Globus pallidus (tissue), 1 donor: Measurements from ENCODE around the gene MBD5.

Experiments used
- DNase-seq: peaks from one replicate; pipeline ENCODE4 v3.0.0-alpha.2; 2015; ENCODE audit warnings: low spot score

Gene MBD5

DNA sequence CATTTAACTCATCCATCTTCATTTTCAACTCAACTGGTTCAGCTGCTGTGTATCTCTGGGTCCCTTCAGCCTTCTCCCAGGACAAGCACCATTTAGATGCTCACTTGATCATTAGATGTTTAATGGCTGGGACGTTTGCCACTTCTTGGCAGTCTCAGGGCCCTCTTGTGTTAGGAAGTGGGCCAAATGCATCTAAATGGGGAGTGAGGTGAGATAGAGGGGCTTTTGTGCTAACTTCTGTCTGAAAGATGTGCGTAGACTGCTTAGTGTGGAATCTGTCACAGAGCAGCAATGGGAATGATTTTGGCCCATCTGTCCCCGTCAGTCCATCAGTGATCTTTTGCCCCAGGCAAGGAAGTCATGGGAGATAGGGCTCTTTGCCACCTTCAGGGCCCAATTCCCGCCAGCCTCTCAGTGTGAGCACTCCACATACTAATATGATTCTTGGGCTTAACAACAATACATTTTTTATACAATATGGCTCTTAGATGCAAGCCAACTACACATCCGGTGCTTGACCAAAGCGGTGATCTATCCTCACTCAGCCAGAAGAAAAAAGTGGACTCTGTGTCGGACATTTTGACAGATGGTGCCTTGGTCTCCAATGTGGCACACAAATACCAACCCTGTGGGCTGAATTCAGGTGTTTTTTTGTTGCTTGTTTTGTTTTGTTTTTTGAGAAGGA, 528.0 kb downstream of the MBD5 start:
- DNase-seq = no peak

- no peak for DNase-seq
Observed at GRCh38 chr2:148552675-148553331, 531.9 kb downstream of the MBD5 start.

- DNase-seq = no peak
Observed at GRCh38 chr2:148553332-148553887, 532.5 kb downstream of the MBD5 start.

GRCh38 chr2:148554459-148555247, 533.8 kb downstream of the MBD5 start:
- DNase-seq = no peak

DNA sequence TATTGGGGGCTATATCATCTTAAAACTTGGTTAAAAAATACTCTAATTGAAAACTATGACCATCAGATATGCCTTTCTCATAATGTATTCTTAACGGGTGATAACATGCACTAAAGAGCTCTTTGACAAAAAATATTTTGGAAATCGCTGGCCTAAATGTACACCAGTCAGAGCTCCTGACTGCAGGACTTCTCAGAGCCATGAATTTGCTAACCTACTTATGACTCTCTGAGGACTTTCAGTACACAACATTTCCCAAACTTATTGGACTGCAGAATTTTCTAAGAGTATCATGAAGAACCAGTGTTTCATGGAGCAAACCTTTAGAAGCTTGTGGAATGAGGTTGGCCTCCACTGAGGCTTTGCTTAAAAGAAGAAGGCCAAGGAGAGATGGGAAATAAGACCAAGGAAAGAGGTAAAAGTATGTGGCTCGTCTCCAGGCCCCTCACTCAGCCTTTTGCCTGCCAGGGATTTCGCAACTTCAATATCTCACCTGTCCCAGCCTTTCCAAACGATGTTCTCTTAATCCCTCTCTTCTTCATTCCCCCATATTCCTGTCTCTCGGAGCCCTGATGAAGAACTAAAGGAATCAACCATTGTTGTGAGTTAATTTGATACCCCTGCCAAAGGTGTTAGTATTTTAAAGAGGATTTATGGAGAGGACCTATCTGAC, 534.9 kb downstream of the MBD5 start:
- no peak for DNase-seq

DNA sequence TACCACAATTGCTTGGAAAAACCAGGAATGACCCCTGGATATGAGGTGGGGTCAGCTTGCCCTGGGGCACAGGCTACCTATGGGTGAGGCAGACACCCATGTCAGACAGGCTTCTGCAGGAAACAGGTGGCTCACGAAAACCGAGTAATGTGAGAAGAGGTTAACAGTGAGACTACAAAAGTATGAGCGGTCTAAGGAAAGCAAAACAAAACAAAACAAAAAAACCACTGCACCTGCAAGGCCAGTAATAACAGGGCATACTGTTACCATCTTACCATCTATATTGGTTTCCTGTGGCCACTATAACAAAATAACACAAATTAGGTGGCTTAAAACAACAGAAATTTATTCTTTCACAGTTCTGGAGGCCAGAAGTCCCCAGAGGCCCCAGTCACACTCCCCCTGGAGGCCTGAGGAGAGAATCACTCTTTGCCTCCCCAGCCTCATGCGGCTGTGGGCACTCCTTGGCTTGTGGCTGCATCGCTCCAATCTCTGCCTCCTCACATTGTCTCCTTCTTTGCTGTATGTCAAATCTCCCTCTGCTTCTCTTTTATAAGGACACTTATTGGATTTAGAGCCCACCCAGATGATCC, 537.0 kb downstream of the MBD5 start:
- DNase-seq = no peak

DNA sequence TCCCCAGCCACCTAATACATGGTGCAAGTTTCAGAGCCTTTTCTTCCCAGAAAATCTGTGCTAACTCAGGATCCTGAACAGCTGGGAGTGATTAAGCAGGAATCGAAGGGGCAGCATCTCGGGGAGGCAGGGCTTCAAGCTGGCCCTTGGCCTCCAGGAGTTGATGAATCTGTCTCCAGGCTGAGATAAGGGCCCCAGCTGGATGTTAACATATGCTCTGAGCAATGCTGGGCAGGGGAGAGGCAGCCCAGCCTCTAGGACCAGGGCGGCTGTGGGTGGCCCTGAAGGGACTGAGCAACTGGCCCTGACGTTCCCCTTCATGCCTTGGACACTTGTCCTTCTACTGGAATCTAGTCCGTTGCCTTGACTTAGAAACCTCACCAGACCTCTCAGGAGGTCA, 539.6 kb downstream of the MBD5 start:
- DNase-seq = no peak

GRCh38 chr2:148561389-148561788, 540.5 kb downstream of the MBD5 start:
- no peak for DNase-seq

DNA sequence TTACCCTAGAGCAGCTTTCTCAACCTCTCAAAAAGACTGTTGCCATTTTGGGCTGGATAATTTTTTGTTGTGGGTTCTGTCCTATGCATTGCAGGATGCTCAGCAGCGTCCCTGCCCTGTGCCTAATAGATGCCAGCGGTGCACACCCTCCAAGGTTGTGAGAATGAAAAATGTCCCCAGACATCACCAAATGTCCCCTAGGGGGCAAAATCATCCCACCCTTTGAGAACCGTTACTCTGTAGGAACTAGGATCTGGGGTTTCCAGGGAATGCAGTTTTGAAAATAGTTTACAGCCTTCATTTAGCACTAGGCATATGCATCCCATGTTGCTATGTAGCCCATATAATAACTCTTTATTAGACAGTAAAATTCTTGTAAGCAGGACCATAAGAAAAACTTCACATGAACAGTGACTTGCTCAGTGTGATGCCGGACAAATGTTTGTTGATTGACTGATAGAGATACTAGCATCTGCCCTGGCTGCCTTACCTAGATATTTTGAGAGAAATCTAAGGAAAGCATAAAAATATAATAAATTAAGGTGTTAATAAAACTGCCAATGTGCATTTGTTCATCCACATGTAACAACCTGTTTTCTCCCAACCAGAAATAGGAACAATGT, 544.5 kb downstream of the MBD5 start:
- DNase-seq = no peak
